SK-N-SH (cell line): Measurements from ENCODE around the gene CASK.

Experiments
- CTCF ChIP-seq: fragments of 200-600 bp; sonication (generic); IDR thresholded peaks from 2 replicates; pipeline ENCODE4 v1.6.1; 2017; ENCODE audit warnings: antibody characterized with exemption, mild to moderate bottlenecking, moderate library complexity
- ELF1 ChIP-seq: IDR thresholded peaks from 2 replicates; pipeline ENCODE4 v1.4.0; 2012
- NFIC ChIP-seq: IDR thresholded peaks from 2 replicates; pipeline ENCODE4 v1.4.0; 2012; ENCODE audit warnings: borderline replicate concordance
- TAF1 ChIP-seq: IDR thresholded peaks from 2 replicates; pipeline ENCODE4 v1.6.1; 2012; ENCODE audit warnings: low read depth, mild to moderate bottlenecking, low read length, moderate library complexity, borderline replicate concordance

GRCh38 chrX:41480508-41481260 is 442.7 kb downstream of the CASK start:
- TF ChIP-seq NFIC (no peak), CTCF (no peak), ELF1 (no peak), TAF1 (no peak)
